Measurements from ENCODE around the gene TCF23.
"Not testable (repeated sequence)": the region's sequence is repeated elsewhere in the genome, so short reads cannot be mapped to it uniquely, and the experiment has no call there.

The TCF23 gene

GRCh38 chr2:27155069-27155520 is 6.3 kb downstream of the TCF23 start:
- DNase-seq: peak; percentile 18

- no peak for DNase-seq
These were observed 9.7 kb downstream of the TCF23 start for GRCh38 chr2:27158468-27158867.

- DNase-seq: no peak
These were observed 10.5 kb downstream of the TCF23 start for GRCh38 chr2:27159271-27159670.

GRCh38 chr2:27160191-27160590 is 11.4 kb downstream of the TCF23 start:
- no peak for DNase-seq

- peak; percentile 15 for DNase-seq
These were observed 13.6 kb downstream of the TCF23 start for GRCh38 chr2:27162151-27163121.

- DNase-seq: peak; percentile 73
These were observed 16.4 kb downstream of the TCF23 start for GRCh38 chr2:27164960-27165763.

- peak; percentile 70 for DNase-seq
These were observed 22.0 kb downstream of the TCF23 start for GRCh38 chr2:27170581-27171337.

GRCh38 chr2:27171351-27171848 is 22.6 kb downstream of the TCF23 start:
- DNase-seq: peak; percentile 18

- DNase-seq: peak; percentile 51
These were observed 25.8 kb downstream of the TCF23 start for GRCh38 chr2:27174638-27175037.

GRCh38 chr2:27175330-27175729 is 26.5 kb downstream of the TCF23 start:
- no peak for DNase-seq

- not testable (repeated sequence) for DNase-seq
These were observed 27.0 kb downstream of the TCF23 start for GRCh38 chr2:27175781-27176180.

- no peak for DNase-seq
These were observed 28.9 kb downstream of the TCF23 start for GRCh38 chr2:27177441-27178351.

- DNase-seq: no peak
These were observed 29.7 kb downstream of the TCF23 start for GRCh38 chr2:27178469-27178868.

GRCh38 chr2:27179344-27180000 is 30.7 kb downstream of the TCF23 start:
- DNase-seq: no peak

- no peak for DNase-seq
These were observed 33.5 kb downstream of the TCF23 start for GRCh38 chr2:27182346-27182745.

GRCh38 chr2:27184115-27184514 is 35.3 kb downstream of the TCF23 start:
- peak; percentile 64 for DNase-seq

GRCh38 chr2:27185331-27186026 is 36.7 kb downstream of the TCF23 start:
- DNase-seq: peak; percentile 96

- DNase-seq: peak; percentile 51
These were observed 38.0 kb downstream of the TCF23 start for GRCh38 chr2:27186613-27187345.

- no peak for DNase-seq
These were observed 41.2 kb downstream of the TCF23 start for GRCh38 chr2:27189989-27190388.

Measured in MV-4-11 (cell line).